Measurements from ENCODE around the gene CLINT1.
A peak's percentile ranks its signal among the peaks of the same experiment; 100 is the strongest.

Gene CLINT1

GRCh38 chr5:157758706-157759105 lies 100.2 kb downstream of the CLINT1 start:
- DNase-seq (ENCODE audit: low read depth) = no peak

- no peak for DNase-seq (ENCODE audit: low read depth)
These were observed 102.8 kb downstream of the CLINT1 start for GRCh38 chr5:157756122-157756521.

- DNase-seq (ENCODE audit: low read depth) = no peak
These were observed 108.6 kb downstream of the CLINT1 start for GRCh38 chr5:157750320-157750719.

GRCh38 chr5:157749462-157749799 lies 109.5 kb downstream of the CLINT1 start:
- no peak for DNase-seq (ENCODE audit: low read depth)

- no peak for DNase-seq (ENCODE audit: low read depth)
These were observed 110.0 kb downstream of the CLINT1 start for GRCh38 chr5:157748760-157749461.

- DNase-seq (ENCODE audit: low read depth) = no peak
These were observed 110.9 kb downstream of the CLINT1 start for GRCh38 chr5:157747766-157748700.

- DNase-seq (ENCODE audit: low read depth) = no peak
These were observed 111.7 kb downstream of the CLINT1 start for GRCh38 chr5:157747173-157747740.

- no peak for DNase-seq (ENCODE audit: low read depth)
These were observed 113.9 kb downstream of the CLINT1 start for GRCh38 chr5:157745041-157745456.

- peak; percentile 8 for DNase-seq (ENCODE audit: low read depth)
These were observed 114.6 kb downstream of the CLINT1 start for GRCh38 chr5:157744051-157745011.

- peak; percentile 91 for DNase-seq (ENCODE audit: low read depth)
These were observed 115.5 kb downstream of the CLINT1 start, which contains the start of gene LSM11 for GRCh38 chr5:157743163-157744050. Gene LSM11, plus strand, starts transcription at chr5:157743712. Its CDS starts 39 bp downstream, at chr5:157743751.

- no peak for DNase-seq (ENCODE audit: low read depth)
These were observed 117.8 kb downstream of the CLINT1 start for GRCh38 chr5:157741131-157741530.

- DNase-seq (ENCODE audit: low read depth) = no peak
These were observed 118.7 kb downstream of the CLINT1 start for GRCh38 chr5:157740229-157740610.

GRCh38 chr5:157739388-157740228 lies 119.3 kb downstream of the CLINT1 start:
- no peak for DNase-seq (ENCODE audit: low read depth)

GRCh38 chr5:157735991-157736390 lies 123.0 kb downstream of the CLINT1 start:
- no peak for DNase-seq (ENCODE audit: low read depth)

Measured in stimulated activated CD8-positive, alpha-beta memory T cell treated with anti-CD3 and anti-CD28 coated beads, Interleukin-15, amount 100 ng/mL, for 24 hours (primary cell).